IMR-90 (cell line): ENCODE data around the gene PTPRH. TPM values are rescaled to one million over a fixed set of nuclear protein-coding genes. Genes with fewer than 3 reads are reported as not detected.
A peak's percentile ranks its signal among the peaks of the same experiment; 100 is the strongest.

Experiments
- ATAC-seq: fragments of 200-7000 bp; cut with Tn5 transposase; 2 replicates; pipeline ENCODE4 v1.9.1; 2020; ENCODE audit warnings: low read depth, mild to moderate bottlenecking, moderate library complexity
- BruUV-seq: library from RNA; stranded (reverse); fragments of 400-500 nt; replicated peaks from 2 replicates; lab custom pipeline; 2021; lab: Mats Ljungman, UMichigan
- CTCF ChIA-PET: fragments of 300-600 bp; formaldehyde crosslinking; extraction: SDS; loops from one replicate; lab custom pipeline; 2021; ENCODE audit warnings: antibody characterized with exemption; lab: Yijun Ruan, JAX
- POLR2A ChIA-PET: fragments of 300-600 bp; sonication (Branson Sonifier 250); formaldehyde crosslinking; loops from one replicate; lab custom pipeline; 2022; ENCODE audit warnings: antibody characterized with exemption; ENCODE audit not compliant: unreplicated experiment; lab: Charles Lee
- DNase-seq: peaks from one replicate; pipeline ENCODE4 v3.0.0; 2013
- H2AFZ ChIP-seq: replicated peaks from 2 replicates; pipeline ENCODE3; 2013; ENCODE audit warnings: low read length, mild to moderate bottlenecking; ENCODE audit not compliant: poor library complexity
- H2AK5ac ChIP-seq: 2 replicates; pipeline ENCODE4 v1.6.1; 2013; ENCODE audit warnings: low read depth, low read length, inconsistent platforms
- H2AK9ac ChIP-seq: replicated peaks from 2 replicates; pipeline ENCODE3; 2013; ENCODE audit warnings: mild to moderate bottlenecking, low read depth, low read length, moderate library complexity; ENCODE audit not compliant: poor library complexity
- H2BK120ac ChIP-seq: 2 replicates; pipeline ENCODE4 v1.6.1; 2013; ENCODE audit warnings: low read depth, low read length, inconsistent platforms
- H2BK15ac ChIP-seq: 3 replicates; pipeline ENCODE4 v1.6.1; 2013; ENCODE audit warnings: low read depth, low read length, inconsistent platforms
- H2BK20ac ChIP-seq: 2 replicates; pipeline ENCODE4 v1.6.1; 2013; ENCODE audit warnings: low read depth, mild to moderate bottlenecking, inconsistent platforms, low read length, moderate library complexity
- H2BK5ac ChIP-seq: 2 replicates; pipeline ENCODE4 v1.6.1; 2013; ENCODE audit warnings: mild to moderate bottlenecking, low read depth, low read length, inconsistent platforms; ENCODE audit not compliant: poor library complexity, severe bottlenecking
- H3K14ac ChIP-seq: replicated peaks from 2 replicates; pipeline ENCODE4 v1.6.1; 2013; ENCODE audit warnings: low read depth, low read length, inconsistent platforms
- H3K18ac ChIP-seq: 2 replicates; pipeline ENCODE4 v1.6.1; 2013; ENCODE audit warnings: low read depth, low read length, control low read depth
- H3K23ac ChIP-seq: 2 replicates; pipeline ENCODE4 v1.6.1; 2013; ENCODE audit warnings: low read depth, low read length, inconsistent platforms
- H3K27ac ChIP-seq: 2 replicates; pipeline ENCODE4 v1.5.1; 2013; ENCODE audit warnings: mild to moderate bottlenecking, control low read depth, low read length; ENCODE audit not compliant: insufficient read depth
- H3K27me3 ChIP-seq: 2 replicates; pipeline ENCODE4 v1.6.1; 2013; ENCODE audit warnings: low read length; ENCODE audit not compliant: control insufficient read depth, insufficient read depth
- H3K36me3 ChIP-seq: 2 replicates; pipeline ENCODE4 v1.6.1; 2013; ENCODE audit warnings: low read length, mixed read lengths; ENCODE audit not compliant: control insufficient read depth, insufficient read depth
- H3K4ac ChIP-seq: 2 replicates; pipeline ENCODE4 v1.6.1; 2013; ENCODE audit warnings: low read depth, low read length, inconsistent platforms
- H3K4me1 ChIP-seq: 2 replicates; pipeline ENCODE4 v1.6.1; 2013; ENCODE audit warnings: low read length, mixed read lengths; ENCODE audit not compliant: control insufficient read depth, insufficient read depth
- H3K4me2 ChIP-seq: 2 replicates; pipeline ENCODE4 v1.6.1; 2013; ENCODE audit warnings: low read depth, mild to moderate bottlenecking, control low read depth, low read length, moderate library complexity
- H3K4me3 ChIP-seq: 2 replicates; pipeline ENCODE4 v1.5.1; 2013; ENCODE audit warnings: low read depth, mild to moderate bottlenecking, control low read depth, low read length, moderate library complexity; ENCODE audit not compliant: insufficient read depth
- H3K56ac ChIP-seq: 2 replicates; pipeline ENCODE4 v1.6.1; 2013; ENCODE audit warnings: low read length, inconsistent platforms; ENCODE audit not compliant: insufficient read depth; ENCODE audit errors: extremely low read depth
- H3K79me1 ChIP-seq, 2 experiments: 2 replicates each; pipeline ENCODE4 v1.6.1; 2013; ENCODE audit warnings: low read length in 2 of 2, inconsistent platforms in 1 of 2, low read depth in 1 of 2
- H3K9ac ChIP-seq: 2 replicates; pipeline ENCODE4 v1.6.1; 2013; ENCODE audit warnings: low read depth, low read length, control low read depth
- H3K9me1 ChIP-seq: 2 replicates; pipeline ENCODE4 v1.6.1; 2013; ENCODE audit warnings: low read length, inconsistent platforms; ENCODE audit not compliant: insufficient read depth
- H3K9me3 ChIP-seq: 2 replicates; pipeline ENCODE4 v1.6.1; 2013; ENCODE audit warnings: low read length; ENCODE audit not compliant: control insufficient read depth, insufficient read depth
- H4K20me1 ChIP-seq: 2 replicates; pipeline ENCODE4 v1.6.1; 2013; ENCODE audit warnings: low read length, inconsistent platforms; ENCODE audit not compliant: insufficient read depth
- H4K5ac ChIP-seq: 2 replicates; pipeline ENCODE4 v1.6.1; 2013; ENCODE audit warnings: mild to moderate bottlenecking, low read depth, low read length, control low read depth
- H4K8ac ChIP-seq, 2 experiments: 2 replicates each; pipeline ENCODE4 v1.6.1; 2013; ENCODE audit warnings: low read depth in 2 of 2, low read length in 2 of 2, control low read depth in 1 of 2, inconsistent platforms in 1 of 2
- H4K91ac ChIP-seq: 2 replicates; pipeline ENCODE4 v1.6.1; 2013; ENCODE audit warnings: low read depth, low read length, inconsistent platforms; ENCODE audit not compliant: insufficient read depth
- BHLHE40 ChIP-seq: fragments of 150-350 bp; IDR thresholded peaks from 2 replicates; pipeline ENCODE4 v1.6.1; 2016; ENCODE audit warnings: mild to moderate bottlenecking, low read depth, low read length
- CEBPB ChIP-seq: IDR thresholded peaks from 2 replicates; pipeline ENCODE4 v1.6.1; 2012; ENCODE audit warnings: low read depth, low read length, improper control_type of control experiment
- MAFK ChIP-seq: IDR thresholded peaks from 2 replicates; pipeline ENCODE4 v1.6.1; 2012; ENCODE audit warnings: low read depth, low read length, improper control_type of control experiment
- MAZ ChIP-seq: IDR thresholded peaks from 2 replicates; pipeline ENCODE4 v1.6.1; 2012; ENCODE audit warnings: low read depth, mild to moderate bottlenecking, low read length, improper control_type of control experiment, moderate library complexity, borderline replicate concordance
- MXI1 ChIP-seq: IDR thresholded peaks from 2 replicates; pipeline ENCODE4 v1.6.1; 2012; ENCODE audit warnings: low read depth, mild to moderate bottlenecking, low read length, moderate library complexity, borderline replicate concordance
- WGBS, 2 experiments: methylation state at CpG; one replicate each; pipeline versions ENCODE4 v1.1.5 to v1.1.7; 2013; ENCODE audit warnings: missing lambda C conversion rate in 2 of 2; ENCODE audit not compliant: insufficient read length in 1 of 2; ENCODE audit errors: extremely low coverage in 2 of 2; 5-methylcytosine and 5-hydroxymethylcytosine counted together
- dilution Hi-C: fragments of 300-500 bp; cut with HindIII; formaldehyde crosslinking; loops from one replicate; pipeline ENCODE4 v1.14.3; 2018; ENCODE audit warnings: low sequenced_read_pairs; ENCODE audit not compliant: unreplicated experiment
- in situ Hi-C: fragments of 300-500 bp; cut with MboI; formaldehyde crosslinking; loops from 3 replicates; pipeline ENCODE4 v1.14.3; 2019; ENCODE audit warnings: low sequenced_read_pairs, inconsistent platforms, mixed read lengths
- intact Hi-C: fragments of 100-400 bp; cut with micrococcal nuclease; formaldehyde crosslinking; loops from 2 replicates; pipeline ENCODE4 v1.10.0; 2022
- polyA plus RNA-seq, 3 experiments: library from polyadenylated mRNA; depleted of rRNA; stranded (reverse); fragments of >200 nt; gene quantifications; 2 replicates each; pipeline ENCODE4 v1.2.3, GENCODE V29; 2012; ENCODE audit warnings: low replicate concordance in 1 of 3
- total RNA-seq: library from RNA; depleted of rRNA; stranded (reverse); fragments of >200 nt; gene quantifications from 2 replicates; pipeline ENCODE4 v1.2.3, GENCODE V29; 2012
- TF ChIP-seq, protein P1 (sequence below): fragments of 150-350 bp; IDR thresholded peaks from 2 replicates; pipeline ENCODE4 v1.6.1; 2017; ENCODE audit warnings: mild to moderate bottlenecking, antibody characterized with exemption, low read length, low read depth
- TF ChIP-seq, protein P2 (sequence below): conservative IDR thresholded peaks from 2 replicates; pipeline ENCODE4 v1.5.1; 2012; ENCODE audit warnings: mild to moderate bottlenecking, low read depth, low read length, improper control_type of control experiment

Gene PTPRH
- total and polyA plus RNA-seq, 2 of the 4 experiments (the other 2 are of a cell fraction), result 1.3 to 3.4 TPM

DNA sequence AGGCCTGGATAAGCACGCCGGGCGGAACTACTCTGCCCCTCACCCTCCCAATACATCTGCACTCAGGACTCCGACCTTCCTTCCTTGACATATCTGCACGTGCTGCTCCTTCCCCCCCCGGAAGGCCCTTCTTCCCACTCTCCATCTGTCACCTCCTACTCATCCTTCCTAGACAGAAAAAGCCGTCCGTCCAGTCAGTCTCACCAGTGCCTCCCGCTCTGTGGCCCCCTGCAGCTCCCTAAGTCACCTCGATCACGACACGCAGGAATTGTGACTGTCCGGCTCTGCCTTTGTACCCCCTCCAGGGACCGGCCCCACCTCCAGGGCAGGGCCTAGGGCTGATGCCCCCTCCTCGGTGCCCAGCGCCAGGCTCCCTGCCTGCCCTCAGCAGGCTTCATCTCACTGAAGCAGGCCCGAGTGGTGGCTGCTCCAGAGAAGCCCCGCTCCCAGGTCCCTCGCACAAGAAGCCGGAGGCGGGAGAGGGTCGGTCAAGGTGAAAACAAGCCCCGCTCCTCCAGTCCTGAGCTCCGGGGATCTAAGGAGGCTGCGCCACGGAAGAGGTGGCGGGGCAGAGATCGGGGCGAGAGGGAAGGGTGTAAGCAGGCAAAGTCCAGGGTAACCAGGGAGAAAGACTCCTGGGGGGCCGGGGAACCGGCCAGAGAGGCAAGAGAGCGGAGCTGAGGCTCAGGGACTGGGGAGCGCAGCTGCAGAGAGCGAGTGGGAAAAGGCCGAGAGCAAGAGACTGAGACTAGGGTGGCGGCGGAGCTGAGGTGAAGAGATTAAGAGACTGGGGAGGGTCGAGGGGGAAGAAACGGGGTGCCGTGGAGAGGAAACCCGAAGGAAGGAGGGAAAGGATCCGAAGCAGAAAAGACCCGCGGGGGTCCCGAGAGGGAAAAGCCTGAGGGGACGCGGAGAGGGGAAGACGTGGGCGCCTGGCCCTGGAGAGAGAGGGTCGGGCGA, 48.4 kb upstream of the PTPRH start:
- CTCF ChIA-PET, result no interaction called here
- Histone ChIP-seq H4K8ac (no peak overlapping the region; a peak in 2 of 4 replicates), H4K5ac (no peak overlapping the region), H2BK5ac (no peak overlapping the region), H3K4ac (peak overlapping the region; percentile 1), H4K20me1 (peaks cover 55% of the 10 kb centered on the region), H3K4me2 (peak overlapping the region; percentile 92), H3K9me3 (no peaks in the 10 kb centered on the region), H3K4me3 (peak overlapping the region; percentile 68), H4K91ac (no peak overlapping the region), H3K79me1 (peaks cover 0 to 57% of the 10 kb centered on the region in 2 experiments; a peak in 2 of 4 replicates), H3K9ac (peak overlapping the region; percentile 68), H3K27me3 (no peaks in the 10 kb centered on the region), H3K4me1 (peaks cover 16% of the 10 kb centered on the region), H2BK20ac (no peak overlapping the region), H2AK9ac (peak overlapping the region; percentile 94), H3K18ac (no peak overlapping the region), H2AFZ (peak overlapping the region; percentile 68), H3K56ac (no peak overlapping the region), H2BK120ac (no peak overlapping the region), H3K36me3 (peaks cover 1% of the 10 kb centered on the region; the same call in 1 of the 2 replicates), H3K27ac (peak overlapping the region; percentile 69), H3K14ac (0 out of 2 replicates have a peak overlapping the region, but pooled peaks have one; percentile 33), H3K23ac (peak overlapping the region; percentile 71), H3K9me1 (peaks cover 21% of the 10 kb centered on the region), H2BK15ac (no peak overlapping the region), H2AK5ac (peak overlapping the region; percentile 33; the same call in 1 of the 2 replicates)
- in situ Hi-C loops, result loop anchor here (5.0 kb wide), 1 partner anchor 35 kb away; no protein-coding TSS in a partner anchor
- ATAC-seq (no peak), DNase-seq (peak; percentile 32)
- intact Hi-C loops, result loop anchor here (2.0 kb wide), 1 partner anchor 161 kb away; no protein-coding TSS in a partner anchor
- WGBS, 2 experiments, result 3% methylated on average over 30 of the region's 51 CpGs; no CpG with 5 or more reads in 1 of the 2 experiments
- TF ChIP-seq, protein P1, sequence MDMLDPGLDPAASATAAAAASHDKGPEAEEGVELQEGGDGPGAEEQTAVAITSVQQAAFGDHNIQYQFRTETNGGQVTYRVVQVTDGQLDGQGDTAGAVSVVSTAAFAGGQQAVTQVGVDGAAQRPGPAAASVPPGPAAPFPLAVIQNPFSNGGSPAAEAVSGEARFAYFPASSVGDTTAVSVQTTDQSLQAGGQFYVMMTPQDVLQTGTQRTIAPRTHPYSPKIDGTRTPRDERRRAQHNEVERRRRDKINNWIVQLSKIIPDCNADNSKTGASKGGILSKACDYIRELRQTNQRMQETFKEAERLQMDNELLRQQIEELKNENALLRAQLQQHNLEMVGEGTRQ, result no peak
- TF ChIP-seq, protein P2, sequence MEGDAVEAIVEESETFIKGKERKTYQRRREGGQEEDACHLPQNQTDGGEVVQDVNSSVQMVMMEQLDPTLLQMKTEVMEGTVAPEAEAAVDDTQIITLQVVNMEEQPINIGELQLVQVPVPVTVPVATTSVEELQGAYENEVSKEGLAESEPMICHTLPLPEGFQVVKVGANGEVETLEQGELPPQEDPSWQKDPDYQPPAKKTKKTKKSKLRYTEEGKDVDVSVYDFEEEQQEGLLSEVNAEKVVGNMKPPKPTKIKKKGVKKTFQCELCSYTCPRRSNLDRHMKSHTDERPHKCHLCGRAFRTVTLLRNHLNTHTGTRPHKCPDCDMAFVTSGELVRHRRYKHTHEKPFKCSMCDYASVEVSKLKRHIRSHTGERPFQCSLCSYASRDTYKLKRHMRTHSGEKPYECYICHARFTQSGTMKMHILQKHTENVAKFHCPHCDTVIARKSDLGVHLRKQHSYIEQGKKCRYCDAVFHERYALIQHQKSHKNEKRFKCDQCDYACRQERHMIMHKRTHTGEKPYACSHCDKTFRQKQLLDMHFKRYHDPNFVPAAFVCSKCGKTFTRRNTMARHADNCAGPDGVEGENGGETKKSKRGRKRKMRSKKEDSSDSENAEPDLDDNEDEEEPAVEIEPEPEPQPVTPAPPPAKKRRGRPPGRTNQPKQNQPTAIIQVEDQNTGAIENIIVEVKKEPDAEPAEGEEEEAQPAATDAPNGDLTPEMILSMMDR, result no peak
- TF ChIP-seq MAFK, result no peak
- peak; percentile 23; the same call in 1 of the 2 replicates for TF ChIP-seq MAZ
- TF ChIP-seq BHLHE40, result peak; percentile 88
- no peak for TF ChIP-seq CEBPB
- peak; percentile 97 for TF ChIP-seq MXI1
- POLR2A ChIA-PET, result interaction anchor here (0.6 to 1.5 kb wide), 3 partner anchors 12 to 1002 kb away, joined by 3 to 5 read pairs (median 4); partner anchors contain the start of gene HSPBP1
- dilution Hi-C loops, result no loop called here
- no TSS peak for BruUV-seq
